IMR-90 (cell line): ENCODE results near the gene ZBTB26. TPM values are rescaled to one million over a fixed set of nuclear protein-coding genes. Genes with fewer than 3 reads are reported as not detected.

ENCODE experiments used
- ATAC-seq: fragments of 200-7000 bp; cut with Tn5 transposase; 2 replicates; pipeline ENCODE4 v1.9.1; 2020; ENCODE audit warnings: low read depth, mild to moderate bottlenecking, moderate library complexity
- BruUV-seq: library from RNA; stranded (reverse); fragments of 400-500 nt; replicated peaks from 2 replicates; lab custom pipeline; 2021; lab: Mats Ljungman, UMichigan
- CTCF ChIA-PET: fragments of 300-600 bp; formaldehyde crosslinking; extraction: SDS; loops from one replicate; lab custom pipeline; 2021; ENCODE audit warnings: antibody characterized with exemption; lab: Yijun Ruan, JAX
- POLR2A ChIA-PET: fragments of 300-600 bp; sonication (Branson Sonifier 250); formaldehyde crosslinking; loops from one replicate; lab custom pipeline; 2022; ENCODE audit warnings: antibody characterized with exemption; ENCODE audit not compliant: unreplicated experiment; lab: Charles Lee
- DNase-seq: peaks from one replicate; pipeline ENCODE4 v3.0.0; 2013
- H2AFZ ChIP-seq: replicated peaks from 2 replicates; pipeline ENCODE3; 2013; ENCODE audit warnings: low read length, mild to moderate bottlenecking; ENCODE audit not compliant: poor library complexity
- H2AK5ac ChIP-seq: 2 replicates; pipeline ENCODE4 v1.6.1; 2013; ENCODE audit warnings: low read depth, low read length, inconsistent platforms
- H2AK9ac ChIP-seq: replicated peaks from 2 replicates; pipeline ENCODE3; 2013; ENCODE audit warnings: mild to moderate bottlenecking, low read depth, low read length, moderate library complexity; ENCODE audit not compliant: poor library complexity
- H2BK120ac ChIP-seq: 2 replicates; pipeline ENCODE4 v1.6.1; 2013; ENCODE audit warnings: low read depth, low read length, inconsistent platforms
- H2BK15ac ChIP-seq: 3 replicates; pipeline ENCODE4 v1.6.1; 2013; ENCODE audit warnings: low read depth, low read length, inconsistent platforms
- H2BK20ac ChIP-seq: 2 replicates; pipeline ENCODE4 v1.6.1; 2013; ENCODE audit warnings: low read depth, mild to moderate bottlenecking, inconsistent platforms, low read length, moderate library complexity
- H2BK5ac ChIP-seq: 2 replicates; pipeline ENCODE4 v1.6.1; 2013; ENCODE audit warnings: mild to moderate bottlenecking, low read depth, low read length, inconsistent platforms; ENCODE audit not compliant: poor library complexity, severe bottlenecking
- H3K14ac ChIP-seq: replicated peaks from 2 replicates; pipeline ENCODE4 v1.6.1; 2013; ENCODE audit warnings: low read depth, low read length, inconsistent platforms
- H3K18ac ChIP-seq: 2 replicates; pipeline ENCODE4 v1.6.1; 2013; ENCODE audit warnings: low read depth, low read length, control low read depth
- H3K23ac ChIP-seq: 2 replicates; pipeline ENCODE4 v1.6.1; 2013; ENCODE audit warnings: low read depth, low read length, inconsistent platforms
- H3K27ac ChIP-seq: 2 replicates; pipeline ENCODE4 v1.5.1; 2013; ENCODE audit warnings: mild to moderate bottlenecking, control low read depth, low read length; ENCODE audit not compliant: insufficient read depth
- H3K27me3 ChIP-seq: 2 replicates; pipeline ENCODE4 v1.6.1; 2013; ENCODE audit warnings: low read length; ENCODE audit not compliant: control insufficient read depth, insufficient read depth
- H3K36me3 ChIP-seq: 2 replicates; pipeline ENCODE4 v1.6.1; 2013; ENCODE audit warnings: low read length, mixed read lengths; ENCODE audit not compliant: control insufficient read depth, insufficient read depth
- H3K4ac ChIP-seq: 2 replicates; pipeline ENCODE4 v1.6.1; 2013; ENCODE audit warnings: low read depth, low read length, inconsistent platforms
- H3K4me1 ChIP-seq: 2 replicates; pipeline ENCODE4 v1.6.1; 2013; ENCODE audit warnings: low read length, mixed read lengths; ENCODE audit not compliant: control insufficient read depth, insufficient read depth
- H3K4me2 ChIP-seq: 2 replicates; pipeline ENCODE4 v1.6.1; 2013; ENCODE audit warnings: low read depth, mild to moderate bottlenecking, control low read depth, low read length, moderate library complexity
- H3K4me3 ChIP-seq: 2 replicates; pipeline ENCODE4 v1.5.1; 2013; ENCODE audit warnings: low read depth, mild to moderate bottlenecking, control low read depth, low read length, moderate library complexity; ENCODE audit not compliant: insufficient read depth
- H3K56ac ChIP-seq: 2 replicates; pipeline ENCODE4 v1.6.1; 2013; ENCODE audit warnings: low read length, inconsistent platforms; ENCODE audit not compliant: insufficient read depth; ENCODE audit errors: extremely low read depth
- H3K79me1 ChIP-seq, 2 experiments: 2 replicates each; pipeline ENCODE4 v1.6.1; 2013; ENCODE audit warnings: low read length in 2 of 2, inconsistent platforms in 1 of 2, low read depth in 1 of 2
- H3K9ac ChIP-seq: 2 replicates; pipeline ENCODE4 v1.6.1; 2013; ENCODE audit warnings: low read depth, low read length, control low read depth
- H3K9me1 ChIP-seq: 2 replicates; pipeline ENCODE4 v1.6.1; 2013; ENCODE audit warnings: low read length, inconsistent platforms; ENCODE audit not compliant: insufficient read depth
- H3K9me3 ChIP-seq: 2 replicates; pipeline ENCODE4 v1.6.1; 2013; ENCODE audit warnings: low read length; ENCODE audit not compliant: control insufficient read depth, insufficient read depth
- H4K20me1 ChIP-seq: 2 replicates; pipeline ENCODE4 v1.6.1; 2013; ENCODE audit warnings: low read length, inconsistent platforms; ENCODE audit not compliant: insufficient read depth
- H4K5ac ChIP-seq: 2 replicates; pipeline ENCODE4 v1.6.1; 2013; ENCODE audit warnings: mild to moderate bottlenecking, low read depth, low read length, control low read depth
- H4K8ac ChIP-seq, 2 experiments: 2 replicates each; pipeline ENCODE4 v1.6.1; 2013; ENCODE audit warnings: low read depth in 2 of 2, low read length in 2 of 2, control low read depth in 1 of 2, inconsistent platforms in 1 of 2
- H4K91ac ChIP-seq: 2 replicates; pipeline ENCODE4 v1.6.1; 2013; ENCODE audit warnings: low read depth, low read length, inconsistent platforms; ENCODE audit not compliant: insufficient read depth
- BHLHE40 ChIP-seq: fragments of 150-350 bp; IDR thresholded peaks from 2 replicates; pipeline ENCODE4 v1.6.1; 2016; ENCODE audit warnings: mild to moderate bottlenecking, low read depth, low read length
- CHD1 ChIP-seq: IDR thresholded peaks from 2 replicates; pipeline ENCODE4 v1.6.1; 2012; ENCODE audit warnings: low read depth, low read length, improper control_type of control experiment
- CTCF ChIP-seq: conservative IDR thresholded peaks from 2 replicates; pipeline ENCODE4 v1.5.1; 2012; ENCODE audit warnings: mild to moderate bottlenecking, low read depth, low read length, improper control_type of control experiment
- FOS ChIP-seq: fragments of 150-350 bp; IDR thresholded peaks from 2 replicates; pipeline ENCODE4 v1.6.1; 2016; ENCODE audit warnings: low read depth, low read length
- MAZ ChIP-seq: IDR thresholded peaks from 2 replicates; pipeline ENCODE4 v1.6.1; 2012; ENCODE audit warnings: low read depth, mild to moderate bottlenecking, low read length, improper control_type of control experiment, moderate library complexity, borderline replicate concordance
- MXI1 ChIP-seq: IDR thresholded peaks from 2 replicates; pipeline ENCODE4 v1.6.1; 2012; ENCODE audit warnings: low read depth, mild to moderate bottlenecking, low read length, moderate library complexity, borderline replicate concordance
- WGBS, 2 experiments: methylation state at CpG; one replicate each; pipeline versions ENCODE4 v1.1.5 to v1.1.7; 2013; ENCODE audit warnings: missing lambda C conversion rate in 2 of 2; ENCODE audit not compliant: insufficient read length in 1 of 2; ENCODE audit errors: extremely low coverage in 2 of 2; 5-methylcytosine and 5-hydroxymethylcytosine counted together
- dilution Hi-C: fragments of 300-500 bp; cut with HindIII; formaldehyde crosslinking; loops from one replicate; pipeline ENCODE4 v1.14.3; 2018; ENCODE audit warnings: low sequenced_read_pairs; ENCODE audit not compliant: unreplicated experiment
- in situ Hi-C: fragments of 300-500 bp; cut with MboI; formaldehyde crosslinking; loops from 3 replicates; pipeline ENCODE4 v1.14.3; 2019; ENCODE audit warnings: low sequenced_read_pairs, inconsistent platforms, mixed read lengths
- intact Hi-C: fragments of 100-400 bp; cut with micrococcal nuclease; formaldehyde crosslinking; loops from 2 replicates; pipeline ENCODE4 v1.10.0; 2022
- polyA plus RNA-seq, 3 experiments: library from polyadenylated mRNA; depleted of rRNA; stranded (reverse); fragments of >200 nt; gene quantifications; 2 replicates each; pipeline ENCODE4 v1.2.3, GENCODE V29; 2012; ENCODE audit warnings: low replicate concordance in 1 of 3
- total RNA-seq: library from RNA; depleted of rRNA; stranded (reverse); fragments of >200 nt; gene quantifications from 2 replicates; pipeline ENCODE4 v1.2.3, GENCODE V29; 2012

The ZBTB26 gene
- total and polyA plus RNA-seq, 2 of the 4 experiments (the other 2 are of a cell fraction) = 3.1 to 6.1 TPM

- TF ChIP-seq CHD1 = no peak
- no peak for TF ChIP-seq CTCF
- TF ChIP-seq FOS = no peak
Observed at GRCh38 chr9:122897969-122898368, 33.3 kb downstream of the ZBTB26 start (continued).

GRCh38 chr9:122888480-122888879, 42.8 kb downstream of the ZBTB26 start:
- no peaks in the 10 kb centered on the region for H3K9me3 ChIP-seq
- no peak overlapping the region for H2BK120ac ChIP-seq
- H4K20me1 ChIP-seq = no peaks in the 10 kb centered on the region; the same call in 1 of the 2 replicates
- no peak overlapping the region for H3K18ac ChIP-seq
- no peak overlapping the region for H2BK15ac ChIP-seq
- BruUV-seq = no TSS peak
- no peak overlapping the region for H3K4me2 ChIP-seq
- TF ChIP-seq MXI1 (no peak), BHLHE40 (no peak), MAZ (no peak)
- no peaks in the 10 kb centered on the region for H3K9me1 ChIP-seq
- no CpG with 5 or more reads among the region's 3 CpGs for WGBS, 2 experiments
- DNase-seq (no peak), ATAC-seq (no peak)
- H3K36me3 ChIP-seq = peaks cover 44% of the 10 kb centered on the region
- in situ Hi-C loops = no loop called here
- no peak overlapping the region for H2AFZ ChIP-seq
- POLR2A ChIA-PET = no interaction called here
- no peak overlapping the region for H2BK5ac ChIP-seq
- no peak overlapping the region for H3K56ac ChIP-seq
- peaks cover 5 to 23% of the 10 kb centered on the region in 2 experiments; a peak in 3 of 4 replicates for H3K79me1 ChIP-seq
- dilution Hi-C loops = loop anchor here (25.0 kb wide), 1 partner anchor 99 kb away; no protein-coding TSS in a partner anchor
- no peak overlapping the region for H3K4ac ChIP-seq
- no peaks in the 10 kb centered on the region for H3K4me1 ChIP-seq
- intact Hi-C loops = no loop called here
- no peak overlapping the region for H2AK5ac ChIP-seq
- H3K23ac ChIP-seq = no peak overlapping the region
- no peak overlapping the region for H2BK20ac ChIP-seq
- H4K5ac ChIP-seq = no peak overlapping the region
- H4K8ac ChIP-seq = no peak overlapping the region
- no peaks in the 10 kb centered on the region for H3K27me3 ChIP-seq
- no peak overlapping the region for H3K14ac ChIP-seq
- CTCF ChIA-PET = no interaction called here
- H3K27ac ChIP-seq = no peak overlapping the region
- no peak overlapping the region for H4K91ac ChIP-seq
- H3K9ac ChIP-seq = no peak overlapping the region
- no peak overlapping the region for H3K4me3 ChIP-seq
- H2AK9ac ChIP-seq = no peak overlapping the region
